Amygdala (tissue), 56 donors: ENCODE data around the gene WDFY1.
"Not testable (repeated sequence)": the region's sequence is repeated elsewhere in the genome, so short reads cannot be mapped to it uniquely, and the experiment has no call there.

Experiments used
- DNase-seq, 56 donors: peaks; one replicate each; lab custom pipeline; 2025; lab: John Stamatoyannopoulos, UW

Gene WDFY1

DNA sequence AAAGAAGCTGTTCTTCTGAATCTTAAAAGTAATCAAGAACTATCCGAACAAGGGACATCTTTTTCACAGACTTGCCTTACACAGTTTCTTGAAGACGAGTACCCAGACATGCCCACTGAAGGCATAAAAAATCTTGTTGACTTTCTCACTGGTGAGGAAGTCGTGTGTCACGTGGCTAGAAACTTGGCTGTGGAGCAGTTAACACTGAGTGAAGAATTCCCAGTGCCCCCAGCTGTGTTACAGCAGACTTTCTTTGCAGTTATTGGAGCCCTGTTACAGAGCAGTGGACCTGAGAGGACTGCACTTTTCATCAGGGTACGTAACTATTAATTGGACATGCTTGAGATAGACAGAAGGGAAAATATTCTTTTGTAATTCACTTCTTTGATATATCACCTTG lies 14.6 kb upstream of the WDFY1 start:
- peak in 15 of 56 donors; percentile 1 to 52 (median 9) for DNase-seq

GRCh38 chr2:223957092-223957851 lies 12.1 kb upstream of the WDFY1 start, which contains the start of gene MRPL44:
MRPL44 (plus strand) TSS chr2:223957463; CDS start chr2:223957473, 10 bp downstream.
- peak; percentile 79 to 99 (median 94) for DNase-seq

- DNase-seq, result no peak
Measured at GRCh38 chr2:223956300-223956699, 11.2 kb upstream of the WDFY1 start.

DNA sequence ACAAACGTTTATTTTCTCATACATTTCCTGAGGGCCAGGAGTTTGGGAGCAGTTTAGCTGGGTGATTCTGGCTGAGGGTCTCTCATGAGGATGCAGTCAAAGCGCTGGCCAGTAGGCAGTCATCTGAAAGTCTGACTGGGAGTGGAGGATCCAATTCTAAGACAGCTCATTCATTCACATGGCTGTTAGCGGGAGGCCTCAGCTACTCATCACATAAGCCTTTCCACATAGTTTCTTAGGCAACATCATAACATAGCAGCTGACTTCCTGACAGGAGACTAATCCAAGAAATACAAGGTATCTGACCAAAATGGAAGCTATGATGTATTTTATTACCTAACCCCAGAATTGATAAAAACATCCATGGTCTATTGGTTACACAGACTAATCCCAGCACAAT lies 9.3 kb upstream of the WDFY1 start:
- DNase-seq, result no peak

DNA sequence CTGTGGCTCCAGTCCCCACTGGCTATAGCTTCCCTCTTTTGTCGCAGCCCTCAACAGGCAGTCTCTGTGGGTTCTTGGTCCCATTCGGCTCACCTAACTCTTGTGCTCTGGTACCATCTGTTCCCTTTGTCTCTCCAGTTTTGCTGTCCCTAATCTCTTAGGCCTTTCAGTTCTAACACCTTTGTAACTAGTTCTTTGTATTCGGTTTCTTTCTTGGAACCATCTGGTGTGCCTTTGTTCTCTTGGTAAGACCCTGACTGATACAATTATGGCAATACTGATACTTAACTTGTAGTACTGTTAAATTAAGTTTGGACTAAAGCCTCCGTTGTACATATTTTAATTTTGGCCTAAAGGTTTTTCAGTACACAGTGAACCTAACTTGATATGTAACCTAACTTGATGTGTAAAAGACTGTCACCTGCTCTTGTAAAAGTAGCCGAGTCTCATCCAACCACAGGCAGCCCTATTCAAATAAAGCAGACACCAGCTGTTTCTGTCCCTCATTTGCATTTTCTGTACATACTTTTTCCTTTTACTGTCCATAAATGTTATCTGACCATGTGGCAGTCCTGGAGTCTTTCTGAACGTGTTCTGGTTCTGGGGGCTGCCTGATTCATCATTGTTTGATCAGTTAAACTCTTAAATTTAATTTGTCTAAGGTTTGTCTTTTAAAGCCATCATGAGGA lies 7.3 kb upstream of the WDFY1 start:
- DNase-seq, result no peak

DNA sequence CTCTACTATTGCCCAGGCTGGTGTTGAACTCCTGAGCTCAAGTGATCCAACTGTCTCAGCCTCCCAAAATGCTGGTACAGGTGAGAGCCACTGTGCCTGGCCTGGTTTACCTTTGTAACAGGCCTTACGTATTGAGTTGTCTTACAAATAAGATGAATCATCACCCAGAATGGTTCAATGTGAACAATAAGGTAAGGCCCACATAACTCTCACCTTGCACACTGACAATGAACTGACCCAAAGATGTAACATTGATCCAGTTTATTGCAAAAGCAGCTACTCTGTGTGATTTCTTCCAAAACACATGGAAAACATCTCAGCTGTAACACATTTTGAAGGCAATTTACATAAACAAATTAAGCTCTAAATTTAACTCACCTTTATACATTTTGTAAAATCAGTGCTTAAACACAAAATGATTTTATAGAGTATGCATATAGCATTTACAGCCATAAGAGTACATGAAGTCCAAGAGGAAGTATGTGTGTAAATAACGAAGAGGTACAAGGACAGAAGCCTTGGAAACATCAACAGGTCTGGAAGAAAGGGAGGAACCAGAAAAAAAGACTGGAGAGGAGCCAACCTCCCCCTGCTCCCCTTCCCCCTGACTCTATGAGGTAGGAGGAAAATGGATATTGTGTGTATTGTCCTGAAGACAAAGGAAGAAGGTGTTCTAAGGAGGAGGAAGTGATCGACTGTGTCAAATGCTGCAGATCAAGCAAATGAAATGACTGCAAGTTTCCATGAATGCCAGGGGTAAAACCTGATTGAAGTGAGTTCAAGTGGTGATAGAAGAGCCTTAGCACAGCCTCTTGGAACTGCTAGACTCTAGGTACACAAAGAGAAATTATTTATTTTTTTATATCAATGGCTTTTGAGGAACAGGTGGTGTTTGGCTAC lies 5.6 kb upstream of the WDFY1 start:
- no peak for DNase-seq

DNA sequence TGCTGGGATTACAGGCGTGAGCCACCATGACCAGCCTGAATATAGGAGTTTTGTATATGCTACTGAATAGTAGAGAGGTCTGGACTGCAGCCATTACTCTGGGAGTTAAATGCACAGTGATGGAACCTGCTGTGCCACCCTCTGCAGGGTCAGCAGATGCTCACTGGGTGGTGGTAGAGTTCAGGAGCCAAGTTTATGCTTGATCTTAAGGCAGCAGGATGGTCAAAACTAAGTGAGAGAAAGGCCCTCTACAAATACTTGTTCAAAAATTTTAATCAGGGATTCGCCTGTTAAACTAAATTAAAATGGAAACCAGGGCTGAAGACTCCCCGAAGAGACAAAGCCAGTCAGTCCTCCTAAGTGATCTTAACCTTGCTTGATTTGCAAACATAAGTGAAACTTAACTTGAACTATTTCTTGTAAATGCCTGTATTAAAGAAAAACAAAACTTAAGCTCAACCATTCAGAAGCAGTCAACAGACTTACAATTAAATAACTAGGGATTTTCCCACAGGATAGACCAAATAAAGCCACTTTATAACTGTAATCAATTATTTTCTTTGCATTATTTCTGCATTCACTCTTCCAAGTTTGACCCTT lies 4.2 kb upstream of the WDFY1 start:
- DNase-seq, result no peak

DNA sequence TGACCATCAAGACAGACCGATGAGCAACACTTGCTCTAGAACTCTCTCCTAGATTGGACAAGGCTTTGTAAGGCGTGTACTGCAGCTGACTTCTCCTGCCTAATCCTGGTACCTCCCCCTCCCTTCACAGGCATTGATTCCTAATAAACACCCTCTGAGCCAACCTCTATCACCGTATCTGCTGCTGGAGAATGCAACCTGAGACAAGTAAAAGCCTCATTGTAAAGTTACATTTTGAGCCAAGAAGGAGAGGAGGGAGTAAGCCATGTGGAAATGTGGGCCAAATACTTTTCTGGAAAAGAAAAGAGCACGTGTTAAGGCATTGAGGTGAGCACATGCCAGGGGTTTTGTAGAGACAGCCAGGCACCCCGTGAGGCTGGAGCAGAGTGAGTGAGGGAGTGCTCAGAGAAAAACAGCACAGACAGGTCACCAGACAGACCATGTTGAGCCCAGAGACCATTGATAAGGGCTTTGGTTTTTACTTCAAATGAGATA lies 2.6 kb upstream of the WDFY1 start:
- no peak for DNase-seq

GRCh38 chr2:223945755-223946154 lies 620 bp upstream of the WDFY1 start:
- no peak for DNase-seq

DNA sequence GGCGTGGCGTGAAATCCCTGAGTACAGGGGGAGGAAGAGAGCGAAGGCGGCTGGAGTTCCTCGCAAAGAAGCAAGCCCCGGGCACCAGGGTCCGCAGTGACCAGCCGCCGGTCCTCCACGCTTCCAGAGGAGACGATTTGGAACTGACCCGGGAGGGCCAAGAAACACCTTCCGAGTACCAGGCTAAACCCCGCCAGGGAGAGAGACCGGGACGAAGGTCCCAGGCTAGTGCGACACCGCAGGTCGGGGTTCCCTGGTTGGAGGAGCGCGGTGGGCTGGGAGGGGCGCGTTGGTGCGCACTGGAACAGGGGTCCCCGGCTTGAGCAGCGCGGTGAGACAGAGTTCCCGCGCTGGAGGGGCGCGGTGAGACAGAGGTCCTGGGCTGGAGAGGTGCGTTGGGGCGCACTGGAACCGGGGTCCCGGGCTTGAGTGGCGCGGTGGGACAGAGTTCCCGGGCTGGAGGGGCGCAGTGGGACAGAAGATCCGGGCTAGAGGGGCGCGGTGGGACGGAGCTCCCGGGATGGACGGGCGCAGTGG lies 901 bp downstream of the WDFY1 start:
- DNase-seq, result peak in 37 of 56 donors; percentile 6 to 62 (median 27)

DNA sequence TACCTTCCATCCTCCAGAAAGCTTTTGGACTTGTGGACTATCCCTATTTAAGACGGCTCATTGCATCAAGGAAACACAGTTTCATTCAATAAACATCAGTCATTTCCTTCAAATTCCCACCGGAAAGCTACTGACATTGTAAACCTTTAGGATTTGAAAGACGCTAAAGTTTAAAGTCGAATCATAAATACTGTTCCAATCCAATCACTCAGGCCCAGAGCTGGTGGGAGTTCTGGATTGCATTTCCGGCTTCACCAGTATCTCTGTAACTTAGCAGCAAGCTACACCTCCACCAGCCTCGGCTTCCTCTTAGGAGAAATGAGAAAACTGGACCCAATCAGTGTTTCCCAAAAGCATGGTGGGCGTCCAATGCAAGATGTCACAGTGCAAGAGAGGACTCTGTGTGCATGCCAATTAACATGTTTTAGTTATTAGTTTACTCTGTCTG lies 1.6 kb downstream of the WDFY1 start:
- peak in 21 of 56 donors; percentile 5 to 52 (median 22) for DNase-seq

- no peak for DNase-seq
Measured at GRCh38 chr2:223943135-223943534, 2.0 kb downstream of the WDFY1 start.

DNA sequence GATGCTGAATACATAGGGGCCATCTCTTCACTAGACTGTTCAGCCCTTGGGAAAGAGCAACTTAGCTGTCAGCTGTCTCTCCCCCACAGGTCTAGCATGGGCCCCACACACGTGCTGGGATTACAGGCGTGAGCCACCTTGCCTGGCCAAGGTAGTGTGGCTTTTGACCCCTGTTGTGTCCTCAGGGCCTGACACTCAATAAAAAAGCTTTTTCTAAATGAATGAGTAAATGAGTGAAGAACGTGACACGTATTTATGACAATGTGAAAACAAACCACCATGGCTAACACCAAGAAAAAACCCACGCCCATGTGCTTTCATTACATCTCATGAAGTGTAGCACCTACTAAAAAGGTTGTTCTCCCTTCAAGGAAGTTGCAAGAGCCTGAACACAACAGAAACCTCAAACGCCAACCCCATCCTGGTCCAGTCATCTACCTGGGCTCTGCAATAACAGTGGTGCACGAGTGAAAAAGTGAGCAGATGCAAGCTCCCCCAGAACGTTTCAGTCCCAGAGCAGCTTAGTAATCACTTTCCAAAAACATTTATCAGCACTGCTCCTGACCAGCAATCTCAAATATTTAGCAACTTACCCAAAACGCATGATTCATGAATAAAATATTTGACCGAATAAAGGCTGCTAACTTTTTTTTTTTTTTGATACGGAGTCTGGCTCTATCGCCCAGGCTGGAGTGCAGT lies 3.4 kb downstream of the WDFY1 start:
- DNase-seq, result no peak

DNA sequence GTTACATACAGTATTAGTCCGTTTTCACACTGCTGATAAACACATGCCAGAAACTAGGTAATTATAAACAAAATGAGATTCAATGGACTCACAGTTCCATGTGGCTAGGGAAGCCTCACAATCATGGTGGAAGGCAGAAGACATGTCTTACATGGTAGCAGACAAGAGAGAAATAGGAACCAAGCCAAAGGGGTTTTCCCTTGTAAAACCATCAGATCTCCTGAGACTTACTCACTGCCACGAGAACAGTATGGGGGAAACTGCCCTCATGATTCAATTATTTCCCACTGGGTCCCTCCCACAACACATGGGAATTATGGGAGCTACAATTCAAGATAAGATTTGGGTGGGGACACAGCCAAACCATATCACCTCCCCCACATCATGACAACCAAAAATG lies 5.7 kb downstream of the WDFY1 start:
- not testable (repeated sequence) for DNase-seq

- DNase-seq, result no peak
Measured at GRCh38 chr2:223937535-223937934, 7.6 kb downstream of the WDFY1 start.

DNA sequence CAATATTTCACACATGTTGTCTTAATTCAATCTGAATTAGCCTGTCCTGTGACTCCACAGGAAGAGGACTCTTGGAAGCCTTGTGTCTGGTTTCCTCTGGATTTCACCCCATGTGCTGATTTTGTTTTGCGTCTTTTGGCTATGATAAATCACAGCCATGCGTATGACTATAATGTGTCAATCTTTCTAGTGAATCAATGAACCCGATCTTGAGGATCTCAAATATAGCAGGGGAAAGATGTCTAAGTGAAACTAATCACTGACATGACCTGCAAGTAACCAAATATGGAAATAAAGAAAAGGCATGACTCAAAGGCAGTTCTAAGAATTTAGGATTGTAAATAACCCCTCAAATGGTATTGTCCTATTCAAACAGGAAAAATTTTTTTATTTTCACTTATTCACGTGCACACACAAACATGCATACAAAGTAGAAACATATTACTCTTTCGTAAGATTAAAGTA lies 8.2 kb downstream of the WDFY1 start:
- DNase-seq, result no peak

- DNase-seq, result no peak
Measured at GRCh38 chr2:223935459-223936125, 9.5 kb downstream of the WDFY1 start.

- DNase-seq, result no peak
Measured at GRCh38 chr2:223934870-223935269, 10.3 kb downstream of the WDFY1 start.
